Adrenal gland (tissue), 5 donors: ENCODE measurements around the gene ELF5.

ENCODE experiments used
- POLR2A ChIP-seq, 2 donors: fragments of 450-650 bp; IDR thresholded peaks; one replicate each; pipeline ENCODE4 v1.6.1; 2017; ENCODE audit warnings: antibody characterized with exemption in 2 of 2, mild to moderate bottlenecking in 2 of 2, moderate library complexity in 1 of 2
- TF ChIP-seq, protein P1 (sequence below), 6 experiments: fragments of 450-650 bp in 4 of 6; fragments of 200-600 bp in 2 of 6; sonication (generic) in 1 of 6; IDR thresholded peaks; 1 replicate in 5 of 6; 2 replicates in 1 of 6; pipeline versions ENCODE4 v1.5.1 to v1.8.0; 2016 to 2021; ENCODE audit warnings: antibody characterized with exemption in 6 of 6, mild to moderate bottlenecking in 2 of 6, moderate library complexity in 1 of 6
- donor health status: DM: no; HTN: no; CAD: no.

GRCh38 chr11:34540870-34541269 is 27.3 kb upstream of the ELF5 start:
- TF ChIP-seq, protein P1, sequence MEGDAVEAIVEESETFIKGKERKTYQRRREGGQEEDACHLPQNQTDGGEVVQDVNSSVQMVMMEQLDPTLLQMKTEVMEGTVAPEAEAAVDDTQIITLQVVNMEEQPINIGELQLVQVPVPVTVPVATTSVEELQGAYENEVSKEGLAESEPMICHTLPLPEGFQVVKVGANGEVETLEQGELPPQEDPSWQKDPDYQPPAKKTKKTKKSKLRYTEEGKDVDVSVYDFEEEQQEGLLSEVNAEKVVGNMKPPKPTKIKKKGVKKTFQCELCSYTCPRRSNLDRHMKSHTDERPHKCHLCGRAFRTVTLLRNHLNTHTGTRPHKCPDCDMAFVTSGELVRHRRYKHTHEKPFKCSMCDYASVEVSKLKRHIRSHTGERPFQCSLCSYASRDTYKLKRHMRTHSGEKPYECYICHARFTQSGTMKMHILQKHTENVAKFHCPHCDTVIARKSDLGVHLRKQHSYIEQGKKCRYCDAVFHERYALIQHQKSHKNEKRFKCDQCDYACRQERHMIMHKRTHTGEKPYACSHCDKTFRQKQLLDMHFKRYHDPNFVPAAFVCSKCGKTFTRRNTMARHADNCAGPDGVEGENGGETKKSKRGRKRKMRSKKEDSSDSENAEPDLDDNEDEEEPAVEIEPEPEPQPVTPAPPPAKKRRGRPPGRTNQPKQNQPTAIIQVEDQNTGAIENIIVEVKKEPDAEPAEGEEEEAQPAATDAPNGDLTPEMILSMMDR (IDR thresholded peaks at IDR 0.05), result no peak
- TF ChIP-seq POLR2A (IDR thresholded peaks at IDR 0.05), result no peak
